GM12878 (cell line): ENCODE results near the gene COX6B2.

ENCODE experiments used
- CBX3 ChIP-seq: fragments of 200-600 bp; sonication (generic); IDR thresholded peaks from 2 replicates; pipeline ENCODE4 v1.6.1; 2016; ENCODE audit warnings: low read depth, borderline replicate concordance
- HDAC2 ChIP-seq: fragments of 200-600 bp; sonication (generic); IDR thresholded peaks from 2 replicates; pipeline ENCODE4 v1.6.1; 2017
- ZSCAN29 ChIP-seq: fragments of 450-650 bp; IDR thresholded peaks from 2 replicates; pipeline ENCODE4 v1.6.1; 2017; ENCODE audit warnings: mild to moderate bottlenecking, moderate library complexity

- TF ChIP-seq CBX3 (no peak), HDAC2 (no peak), ZSCAN29 (no peak)
These were observed 15.9 kb upstream of the COX6B2 start, which contains the start of gene IL11 for GRCh38 chr19:55370305-55370988.
